NCI-H82 (cell line): ENCODE data around the gene RPUSD1.
A peak's percentile ranks its signal among the peaks of the same experiment; 100 is the strongest.
"Not testable (repeated sequence)": the region's sequence is repeated elsewhere in the genome, so short reads cannot be mapped to it uniquely, and the experiment has no call there.

Experiments used
- DNase-seq: peaks from one replicate; lab custom pipeline; 2025; lab: John Stamatoyannopoulos, UW

Gene RPUSD1

GRCh38 chr16:766008-766819 is 22.0 kb downstream of the RPUSD1 start:
- DNase-seq = no peak

- DNase-seq = no peak
Observed at GRCh38 chr16:765488-765865, 22.7 kb downstream of the RPUSD1 start.

GRCh38 chr16:764848-765487 is 23.2 kb downstream of the RPUSD1 start:
- DNase-seq = no peak

- no peak for DNase-seq
Observed at GRCh38 chr16:764184-764750, 23.9 kb downstream of the RPUSD1 start.

- no peak for DNase-seq
Observed at GRCh38 chr16:763369-764183, 24.6 kb downstream of the RPUSD1 start.

GRCh38 chr16:762595-763268 is 25.4 kb downstream of the RPUSD1 start:
- DNase-seq = no peak

- DNase-seq = no peak
Observed at GRCh38 chr16:761625-762513, 26.3 kb downstream of the RPUSD1 start.

- DNase-seq = no peak
Observed at GRCh38 chr16:760545-761343, 27.4 kb downstream of the RPUSD1 start, which contains the start of gene MSLN. MSLN (plus strand) TSS chr16:760734; CDS start chr16:762681, 1,947 bp downstream.

- no peak for DNase-seq
Observed at GRCh38 chr16:760065-760464, 28.1 kb downstream of the RPUSD1 start.

GRCh38 chr16:759110-759910 is 28.9 kb downstream of the RPUSD1 start:
- no peak for DNase-seq

- no peak for DNase-seq
Observed at GRCh38 chr16:756428-756827, 31.8 kb downstream of the RPUSD1 start.

GRCh38 chr16:754656-755055 is 33.5 kb downstream of the RPUSD1 start:
- DNase-seq = no peak

GRCh38 chr16:754121-754607 is 34.0 kb downstream of the RPUSD1 start:
- DNase-seq = not testable (repeated sequence)

GRCh38 chr16:752007-752312 is 36.2 kb downstream of the RPUSD1 start:
- no peak for DNase-seq

GRCh38 chr16:751152-752006 is 36.8 kb downstream of the RPUSD1 start:
- DNase-seq = peak; percentile 77

GRCh38 chr16:750485-750884 is 37.7 kb downstream of the RPUSD1 start:
- no peak for DNase-seq

- DNase-seq = no peak
Observed at GRCh38 chr16:749010-749409, 39.2 kb downstream of the RPUSD1 start.
